ENCODE measurements around the gene HDAC9.
A peak's percentile ranks its signal among the peaks of the same experiment; 100 is the strongest.

DNA sequence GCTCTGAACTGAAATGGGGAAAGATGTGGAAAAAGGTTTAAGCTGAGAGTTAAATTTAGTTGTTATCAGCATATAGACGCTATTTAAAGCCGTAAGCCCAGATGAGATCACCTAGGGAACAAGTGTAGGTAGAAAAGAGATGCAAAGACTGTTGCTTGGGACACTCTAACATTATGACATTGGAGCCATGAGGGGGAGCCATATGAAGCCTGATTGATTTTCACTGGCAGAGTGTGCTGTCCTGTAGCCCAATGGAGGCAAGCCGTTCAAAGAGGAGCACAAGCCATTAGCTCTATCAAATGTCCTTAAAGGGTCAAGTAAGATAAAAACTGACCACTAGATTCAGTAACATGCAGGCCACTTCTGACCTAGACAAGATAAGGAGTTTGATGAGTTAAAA is 398.6 kb downstream of the HDAC9 start:
- TF ChIP-seq EZH2 (IDR thresholded peaks at IDR 0.05; ENCODE audit: borderline replicate concordance, low read depth, low read length, poor library complexity, severe bottlenecking) (no peak), CTCF (conservative IDR thresholded peaks at IDR 0.05; ENCODE audit: low read depth, low read length) (peak; percentile 41)
